ENCODE measurements around the gene FAF1.
A peak's percentile ranks its signal among the peaks of the same experiment; 100 is the strongest.
"Not testable (repeated sequence)": the region's sequence is repeated elsewhere in the genome, so short reads cannot be mapped to it uniquely, and the experiment has no call there.

FAF1 gene

DNA sequence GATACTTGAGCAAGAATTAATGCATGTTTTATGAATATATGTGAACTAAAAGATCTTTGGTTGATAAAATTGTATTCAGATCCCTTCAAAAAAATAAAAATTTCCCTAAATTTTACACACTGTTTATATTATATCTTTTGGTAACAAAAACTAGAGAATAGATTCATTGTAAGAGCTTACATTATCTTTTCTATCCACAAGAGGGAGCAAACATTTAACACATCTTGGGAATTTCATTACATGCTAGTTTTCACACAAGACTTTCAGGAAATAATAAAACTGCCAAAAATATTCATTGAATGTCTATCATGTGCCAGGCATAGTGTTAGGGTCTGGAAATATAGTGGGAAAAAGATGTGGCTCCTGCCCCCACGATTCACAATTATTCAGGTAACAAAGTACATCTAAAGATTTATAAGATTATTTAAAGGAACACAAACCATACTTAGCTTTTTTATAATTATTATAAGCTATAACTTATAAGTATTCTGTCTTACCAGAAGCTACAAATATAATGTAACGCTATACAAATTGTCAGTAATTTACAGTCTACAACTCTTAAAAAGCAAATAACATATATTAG is 30.6 kb downstream of the FAF1 start:
- Mint-ChIP-seq H3K4me1 (ENCODE audit: low read depth) (peaks cover 11% of the 10 kb centered on the region), H3K27ac (no peak overlapping the region), H3K9me3 (peaks cover 16% of the 10 kb centered on the region), H3K27me3 (no peaks in the 10 kb centered on the region), H3K4me3 (no peak overlapping the region), H3K36me3 (ENCODE audit: low read depth) (peaks cover 20% of the 10 kb centered on the region)
- intact Hi-C loops (cut with micrococcal nuclease), result loop anchor here (10.0 kb wide), 2 partner anchors 115 to 155 kb away; no protein-coding TSS in a partner anchor

DNA sequence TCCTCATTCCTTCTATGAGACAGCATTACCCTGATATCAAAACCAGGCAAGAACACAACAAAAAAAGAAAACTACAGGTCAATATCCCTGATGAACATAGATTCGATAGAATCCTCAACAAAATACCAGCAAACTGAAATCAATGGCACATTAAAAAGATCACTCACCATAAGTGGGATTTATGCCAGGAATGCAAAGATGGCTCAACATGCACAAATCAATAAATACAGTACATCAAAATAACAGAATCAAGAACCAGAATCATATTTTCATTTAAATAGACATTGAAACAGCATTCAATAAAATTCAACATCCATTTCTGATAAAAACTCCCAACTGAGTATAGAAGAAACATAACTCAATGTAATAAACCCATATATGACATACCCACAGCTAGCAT is 36.5 kb downstream of the FAF1 start:
- H3K27me3 Mint-ChIP-seq, result no peaks in the 10 kb centered on the region
- H3K27ac Mint-ChIP-seq, result no peak overlapping the region
- peaks cover 16% of the 10 kb centered on the region for H3K9me3 Mint-ChIP-seq
- H3K4me3 Mint-ChIP-seq, result no peak overlapping the region
- intact Hi-C loops (cut with micrococcal nuclease), result loop anchor here (10.0 kb wide), 2 partner anchors 121 to 149 kb away; no protein-coding TSS in a partner anchor
- H3K36me3 Mint-ChIP-seq (ENCODE audit: low read depth), result peaks cover 25% of the 10 kb centered on the region
- no peaks in the 10 kb centered on the region for H3K4me1 Mint-ChIP-seq (ENCODE audit: low read depth)

DNA sequence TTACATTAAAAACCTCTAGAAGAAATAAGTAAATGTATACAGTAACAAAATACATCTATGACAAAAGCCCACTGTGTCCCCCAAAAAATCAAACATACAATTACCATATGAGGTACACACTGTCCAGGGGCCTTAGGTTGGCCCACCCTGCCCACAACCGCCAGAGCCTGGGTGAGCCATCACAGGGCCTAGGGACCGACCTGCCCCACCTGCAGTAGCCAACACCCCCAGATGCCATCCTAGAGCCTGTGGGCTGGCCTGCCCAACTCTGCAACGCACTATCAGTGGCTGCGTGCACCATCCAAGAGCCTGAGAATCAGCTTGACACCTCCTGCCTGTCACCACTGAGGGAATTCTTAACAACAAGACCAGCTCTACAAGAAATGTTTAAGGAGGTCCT is 39.0 kb downstream of the FAF1 start:
- no peak overlapping the region for H3K27ac Mint-ChIP-seq
- no peaks in the 10 kb centered on the region for H3K27me3 Mint-ChIP-seq
- H3K4me3 Mint-ChIP-seq, result no peak overlapping the region
- peaks cover 16% of the 10 kb centered on the region for H3K9me3 Mint-ChIP-seq
- H3K36me3 Mint-ChIP-seq (ENCODE audit: low read depth), result peaks cover 18% of the 10 kb centered on the region
- intact Hi-C loops (cut with micrococcal nuclease), result loop anchor here (10.0 kb wide), 2 partner anchors 124 to 146 kb away; no protein-coding TSS in a partner anchor
- peaks cover 17% of the 10 kb centered on the region for H3K4me1 Mint-ChIP-seq (ENCODE audit: low read depth)

DNA sequence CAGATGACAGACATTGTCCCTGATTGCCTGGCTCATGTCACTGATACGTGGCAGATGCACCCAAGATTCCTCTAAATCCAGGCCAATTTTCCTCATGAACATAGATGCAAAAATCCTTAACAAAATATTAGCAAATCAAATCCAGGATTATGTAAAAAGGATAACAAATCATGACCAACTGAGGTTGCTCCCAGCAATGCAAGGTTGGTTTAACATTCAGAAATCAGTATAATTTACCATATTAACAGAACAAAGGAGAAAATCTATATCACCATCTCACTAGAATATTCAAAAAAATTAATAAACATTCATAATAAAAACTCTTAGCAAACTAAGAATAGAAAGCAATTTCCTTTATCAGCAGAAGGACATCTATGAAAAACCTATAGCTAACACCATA is 39.7 kb downstream of the FAF1 start:
- Mint-ChIP-seq H3K4me3 (no peak overlapping the region), H3K27me3 (no peaks in the 10 kb centered on the region), H3K36me3 (ENCODE audit: low read depth) (peaks cover 18% of the 10 kb centered on the region), H3K4me1 (ENCODE audit: low read depth) (peaks cover 20% of the 10 kb centered on the region), H3K27ac (no peak overlapping the region), H3K9me3 (peaks cover 16% of the 10 kb centered on the region)
- intact Hi-C loops (cut with micrococcal nuclease), result loop anchor here (10.0 kb wide), 2 partner anchors 124 to 146 kb away; no protein-coding TSS in a partner anchor

DNA sequence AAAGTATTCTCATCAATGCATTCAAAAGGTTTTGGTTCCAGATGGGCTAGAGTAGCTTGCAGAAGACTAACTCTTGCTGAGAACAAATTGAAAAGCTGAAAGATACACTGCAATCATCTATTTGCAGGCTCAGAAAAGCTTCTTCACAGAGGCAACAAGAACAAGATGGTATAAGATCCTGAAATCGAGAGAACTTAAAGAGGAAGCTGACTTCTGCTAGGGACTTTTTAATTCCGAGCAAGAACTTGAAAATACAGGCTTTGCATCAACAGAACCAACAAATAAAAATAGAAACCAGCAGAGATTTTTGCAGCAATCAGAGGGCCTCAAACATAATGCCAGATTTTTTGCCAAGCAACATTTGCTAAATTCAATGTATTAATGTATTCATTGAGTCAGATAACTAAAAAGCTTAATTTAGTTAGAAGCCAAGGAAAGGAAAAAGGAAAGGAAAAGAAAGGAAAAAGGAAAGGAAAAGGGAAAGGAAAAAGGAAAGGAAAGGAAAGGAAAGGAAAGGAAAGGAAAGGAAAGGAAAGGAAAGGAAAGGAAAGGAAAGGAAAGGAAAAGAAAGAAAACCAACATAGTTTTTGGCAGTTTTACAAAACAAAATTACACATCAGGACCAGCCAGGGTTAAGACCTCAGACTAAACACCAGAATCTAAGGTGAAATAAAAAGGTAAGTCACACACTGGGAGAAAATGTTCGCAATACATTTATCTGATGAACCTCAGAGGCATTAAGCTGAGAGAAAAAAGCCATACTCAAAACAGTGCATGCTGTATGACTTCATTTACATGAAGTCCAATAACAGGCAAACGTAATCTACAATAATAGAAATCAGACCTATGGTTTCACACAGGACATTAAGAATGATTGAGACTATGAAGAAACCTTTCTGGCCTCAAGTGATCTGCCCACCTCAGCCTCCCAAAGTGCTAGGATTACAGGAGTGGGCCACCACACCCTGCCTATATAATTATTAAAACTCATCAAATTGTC is 42.6 kb downstream of the FAF1 start:
- Mint-ChIP-seq H3K4me3 (peak overlapping the region; percentile 1), H3K27me3 (no peaks in the 10 kb centered on the region), H3K4me1 (ENCODE audit: low read depth) (peaks cover 20% of the 10 kb centered on the region), H3K9me3 (no peaks in the 10 kb centered on the region), H3K36me3 (ENCODE audit: low read depth) (peaks cover 5% of the 10 kb centered on the region), H3K27ac (peak overlapping the region; percentile 81)
- intact Hi-C loops (cut with micrococcal nuclease), result no loop called here

DNA sequence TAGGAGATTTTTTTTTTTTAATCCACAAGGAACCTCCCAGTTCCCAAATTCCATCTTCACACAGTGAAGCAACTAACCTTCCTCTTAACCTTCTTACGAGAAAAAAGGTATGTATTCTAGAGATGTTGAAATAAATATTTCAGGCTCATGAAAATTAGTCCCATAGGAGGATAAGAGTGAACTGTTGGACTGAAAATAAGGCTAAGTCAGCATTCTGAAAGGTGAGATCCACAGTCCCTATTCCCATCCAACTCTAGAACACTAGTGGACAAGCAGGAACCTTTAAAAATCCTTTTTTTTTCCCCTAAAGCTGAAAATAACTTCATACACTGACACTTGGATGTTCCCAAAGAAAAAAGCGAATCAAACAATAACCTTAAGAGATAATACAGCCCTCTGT is 44.4 kb downstream of the FAF1 start:
- intact Hi-C loops (cut with micrococcal nuclease), result no loop called here
- peaks cover 20% of the 10 kb centered on the region for H3K4me1 Mint-ChIP-seq (ENCODE audit: low read depth)
- H3K4me3 Mint-ChIP-seq, result no peak overlapping the region
- H3K27ac Mint-ChIP-seq, result no peak overlapping the region
- H3K9me3 Mint-ChIP-seq, result no peaks in the 10 kb centered on the region
- H3K36me3 Mint-ChIP-seq (ENCODE audit: low read depth), result peaks cover 7% of the 10 kb centered on the region
- H3K27me3 Mint-ChIP-seq, result no peaks in the 10 kb centered on the region

DNA sequence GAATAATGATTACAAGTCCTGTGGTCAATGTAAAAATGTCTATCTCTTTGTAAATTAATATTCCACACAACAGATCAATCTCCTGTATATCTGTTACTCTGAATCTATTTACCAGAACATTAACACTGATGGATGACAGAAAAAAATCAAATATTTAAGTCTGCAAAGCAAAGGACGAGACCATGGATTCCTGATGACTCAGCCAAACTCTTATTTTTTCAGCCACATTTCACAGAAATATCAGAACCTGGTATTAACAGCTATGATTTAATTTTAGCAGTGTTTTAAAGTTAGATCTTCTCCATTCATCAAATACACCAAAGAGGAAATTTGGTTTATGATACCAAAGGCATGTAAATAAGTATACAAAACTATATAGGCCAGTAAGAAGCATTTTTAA is 46.1 kb downstream of the FAF1 start:
- intact Hi-C loops (cut with micrococcal nuclease), result no loop called here
- Mint-ChIP-seq H3K36me3 (ENCODE audit: low read depth) (peaks cover 10% of the 10 kb centered on the region), H3K4me3 (no peak overlapping the region)

DNA sequence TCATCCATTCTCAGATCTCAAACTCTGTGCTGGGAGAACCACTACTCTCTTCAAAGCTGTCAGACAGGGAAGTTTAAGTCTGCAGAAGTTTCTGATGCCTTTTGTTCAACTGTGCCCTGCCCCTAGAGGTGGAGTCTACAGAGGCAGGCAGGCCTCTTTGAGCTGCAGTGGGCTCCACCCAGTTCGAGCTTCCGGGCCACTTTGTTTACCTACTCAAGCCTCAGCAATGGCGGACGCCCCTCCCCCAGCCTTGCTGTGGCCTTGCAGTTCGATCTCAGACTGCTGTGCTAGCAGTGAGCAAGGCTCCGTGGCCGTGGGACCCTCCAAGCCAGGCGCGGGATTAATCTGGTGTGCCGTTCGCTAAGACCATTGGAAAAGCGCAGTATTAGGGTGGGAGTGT is 49.7 kb downstream of the FAF1 start:
- H3K9me3 Mint-ChIP-seq, result peaks cover 39% of the 10 kb centered on the region
- H3K4me3 Mint-ChIP-seq; intact Hi-C loops (cut with micrococcal nuclease); H3K27me3 Mint-ChIP-seq; H3K27ac Mint-ChIP-seq; H3K4me1 Mint-ChIP-seq (ENCODE audit: low read depth): not testable (repeated sequence)
- peaks cover 10% of the 10 kb centered on the region for H3K36me3 Mint-ChIP-seq (ENCODE audit: low read depth)

More for the DNA sequence above, 46.1 kb downstream of the FAF1 start:
- peaks cover 20% of the 10 kb centered on the region for H3K4me1 Mint-ChIP-seq (ENCODE audit: low read depth)
- peaks cover 13% of the 10 kb centered on the region for H3K9me3 Mint-ChIP-seq
- H3K27ac Mint-ChIP-seq, result no peak overlapping the region
- H3K27me3 Mint-ChIP-seq, result no peaks in the 10 kb centered on the region

DNA sequence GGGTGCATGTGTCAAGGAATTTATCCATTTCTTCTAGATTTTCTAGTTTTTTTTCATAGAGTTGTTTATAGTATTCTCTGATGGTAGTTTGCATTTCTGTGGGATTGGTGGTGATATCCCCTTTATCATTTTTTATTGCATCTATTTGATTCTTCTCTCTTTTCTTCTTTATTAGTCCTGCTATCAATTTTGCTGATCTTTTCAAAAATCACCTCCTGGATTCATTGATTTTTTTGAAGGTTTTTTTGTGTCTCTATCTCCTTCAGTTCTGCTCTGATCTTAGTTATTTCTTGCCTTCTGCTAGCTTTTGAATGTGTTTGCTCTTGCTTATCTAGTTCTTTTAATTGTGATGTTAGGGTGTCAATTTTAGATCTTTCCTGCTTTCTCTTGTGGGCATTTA is 52.5 kb downstream of the FAF1 start:
- intact Hi-C loops (cut with micrococcal nuclease); H3K27ac Mint-ChIP-seq; H3K4me1 Mint-ChIP-seq (ENCODE audit: low read depth); H3K27me3 Mint-ChIP-seq; H3K4me3 Mint-ChIP-seq: not testable (repeated sequence)
- H3K36me3 Mint-ChIP-seq (ENCODE audit: low read depth), result peaks cover 10% of the 10 kb centered on the region
- H3K9me3 Mint-ChIP-seq, result peaks cover 39% of the 10 kb centered on the region

DNA sequence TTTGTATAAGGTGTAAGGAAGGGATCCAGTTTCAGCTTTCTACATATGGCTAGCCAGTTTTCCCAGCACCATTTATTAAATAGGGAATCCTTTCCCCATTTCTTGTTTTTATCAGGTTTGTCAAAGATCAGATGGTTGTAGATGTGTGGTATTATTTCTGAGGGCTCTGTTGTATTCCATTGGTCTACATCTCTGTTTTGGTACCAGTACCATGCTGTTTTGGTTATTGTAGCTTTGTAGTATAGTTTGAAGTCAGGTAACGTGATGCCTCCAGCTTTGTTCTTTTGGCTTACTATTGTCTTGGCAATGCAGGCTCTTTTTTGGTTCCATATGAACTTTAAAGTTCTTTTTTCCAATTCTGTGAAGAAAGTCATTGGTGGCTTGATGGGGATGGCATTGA is 54.0 kb downstream of the FAF1 start:
- Mint-ChIP-seq H3K36me3 (ENCODE audit: low read depth) (peaks cover 10% of the 10 kb centered on the region), H3K9me3 (peaks cover 39% of the 10 kb centered on the region)
- intact Hi-C loops (cut with micrococcal nuclease); H3K27me3 Mint-ChIP-seq; H3K4me3 Mint-ChIP-seq; H3K27ac Mint-ChIP-seq; H3K4me1 Mint-ChIP-seq (ENCODE audit: low read depth): not testable (repeated sequence)

DNA sequence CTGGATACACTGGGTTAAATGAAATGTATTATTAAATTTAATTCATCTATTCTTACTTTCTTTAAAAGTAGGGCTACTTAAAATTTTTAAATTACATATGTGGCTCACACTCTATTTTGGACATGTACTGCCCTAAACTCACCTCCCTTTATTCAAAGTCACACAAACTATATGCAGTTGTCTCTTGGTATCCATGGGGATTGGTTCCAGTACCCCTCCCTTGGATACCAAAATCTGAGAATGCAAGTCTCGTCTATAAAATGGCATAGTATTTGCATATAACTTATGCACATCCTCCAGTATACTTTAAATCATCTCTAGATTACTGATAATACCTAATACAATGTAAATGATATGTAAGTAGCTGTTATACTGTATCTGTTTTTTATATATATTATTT is 57.6 kb downstream of the FAF1 start:
- H3K27ac Mint-ChIP-seq, result no peak overlapping the region
- no peak overlapping the region for H3K4me3 Mint-ChIP-seq
- intact Hi-C loops (cut with micrococcal nuclease), result no loop called here
- H3K9me3 Mint-ChIP-seq, result peaks cover 10% of the 10 kb centered on the region
- no peaks in the 10 kb centered on the region for H3K4me1 Mint-ChIP-seq (ENCODE audit: low read depth)
- no peaks in the 10 kb centered on the region for H3K27me3 Mint-ChIP-seq
- H3K36me3 Mint-ChIP-seq (ENCODE audit: low read depth), result no peaks in the 10 kb centered on the region

DNA sequence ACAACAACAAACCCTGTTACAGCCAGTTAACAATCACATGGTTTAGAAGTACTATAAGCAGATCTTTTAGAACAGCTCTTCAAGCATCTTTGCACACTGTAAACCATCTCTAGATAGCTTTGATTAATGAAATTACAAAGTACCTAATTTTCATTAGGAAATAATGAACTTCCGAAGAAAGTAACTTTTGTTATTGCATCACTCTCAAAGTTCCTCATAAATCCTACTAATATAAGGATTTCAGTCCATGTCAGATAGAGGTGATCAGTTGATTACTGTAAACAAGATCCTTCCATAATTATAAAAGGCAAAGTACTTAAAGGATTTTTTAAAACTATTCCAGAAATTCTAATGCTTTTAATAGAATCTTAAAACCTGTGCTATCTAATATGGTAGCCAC is 58.2 kb downstream of the FAF1 start:
- Mint-ChIP-seq H3K36me3 (ENCODE audit: low read depth) (no peaks in the 10 kb centered on the region), H3K4me3 (no peak overlapping the region), H3K27ac (no peak overlapping the region), H3K9me3 (peaks cover 7% of the 10 kb centered on the region), H3K27me3 (no peaks in the 10 kb centered on the region), H3K4me1 (ENCODE audit: low read depth) (no peaks in the 10 kb centered on the region)
- intact Hi-C loops (cut with micrococcal nuclease), result no loop called here

DNA sequence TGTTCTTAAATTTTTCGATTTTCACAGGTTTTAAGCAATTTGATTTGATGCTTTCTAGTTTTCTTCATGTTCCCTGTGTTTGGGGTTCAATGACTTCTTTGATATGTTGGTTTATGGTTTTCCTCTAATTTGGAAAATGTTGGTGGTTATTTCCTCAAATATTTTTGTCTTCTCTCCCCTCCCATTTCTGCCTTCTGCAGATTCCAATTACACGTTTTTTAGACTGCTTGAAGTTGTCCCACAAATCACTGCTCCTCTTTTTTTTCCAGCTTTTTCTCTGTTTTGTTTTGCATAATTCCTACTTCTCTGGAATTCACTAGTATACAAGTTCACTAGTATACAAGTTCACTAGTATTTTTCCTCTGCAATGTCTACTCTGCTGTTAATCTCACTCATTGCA is 61.3 kb downstream of the FAF1 start:
- Mint-ChIP-seq H3K36me3 (ENCODE audit: low read depth) (no peaks in the 10 kb centered on the region), H3K27ac (no peak overlapping the region)
- intact Hi-C loops (cut with micrococcal nuclease), result no loop called here

DNA sequence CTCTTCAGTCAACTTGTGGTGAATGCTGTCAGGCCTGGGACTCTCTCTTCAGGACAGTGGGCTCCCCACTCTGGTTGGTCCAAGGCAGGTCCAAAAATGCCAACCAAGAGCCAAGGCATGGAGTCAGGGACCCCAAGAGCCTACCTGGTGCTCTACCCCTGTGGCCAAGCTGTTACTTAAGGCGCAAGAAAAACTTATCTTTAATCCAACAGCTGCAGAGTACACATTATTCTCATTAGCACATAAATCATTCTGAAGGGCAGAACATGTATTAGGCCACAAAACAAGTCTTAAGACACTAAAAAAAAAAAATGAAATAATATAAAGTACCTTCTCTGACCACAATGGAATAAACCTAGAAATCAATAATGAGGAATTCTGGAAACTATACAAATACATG is 65.7 kb downstream of the FAF1 start:
- Mint-ChIP-seq H3K36me3 (ENCODE audit: low read depth) (peaks cover 8% of the 10 kb centered on the region), H3K27me3 (no peaks in the 10 kb centered on the region), H3K27ac (no peak overlapping the region), H3K9me3 (peaks cover 50% of the 10 kb centered on the region), H3K4me3 (no peak overlapping the region), H3K4me1 (ENCODE audit: low read depth) (no peaks in the 10 kb centered on the region)
- intact Hi-C loops (cut with micrococcal nuclease), result no loop called here

More for the DNA sequence above, 61.3 kb downstream of the FAF1 start:
- no peaks in the 10 kb centered on the region for H3K4me1 Mint-ChIP-seq (ENCODE audit: low read depth)
- H3K27me3 Mint-ChIP-seq, result no peaks in the 10 kb centered on the region
- peaks cover 9% of the 10 kb centered on the region for H3K9me3 Mint-ChIP-seq
- no peak overlapping the region for H3K4me3 Mint-ChIP-seq
